GM11168 (cell line): ENCODE data around the gene GNAQ.
"Not testable (repeated sequence)": the region's sequence is repeated elsewhere in the genome, so short reads cannot be mapped to it uniquely, and the experiment has no call there.

Experiments
- in situ Hi-C: fragments of 300-500 bp; cut with MboI; formaldehyde crosslinking; loops from one replicate; pipeline ENCODE4 v1.12.0; 2022; ENCODE audit warnings: low sequenced_read_pairs; ENCODE audit not compliant: unreplicated experiment

Gene GNAQ

DNA sequence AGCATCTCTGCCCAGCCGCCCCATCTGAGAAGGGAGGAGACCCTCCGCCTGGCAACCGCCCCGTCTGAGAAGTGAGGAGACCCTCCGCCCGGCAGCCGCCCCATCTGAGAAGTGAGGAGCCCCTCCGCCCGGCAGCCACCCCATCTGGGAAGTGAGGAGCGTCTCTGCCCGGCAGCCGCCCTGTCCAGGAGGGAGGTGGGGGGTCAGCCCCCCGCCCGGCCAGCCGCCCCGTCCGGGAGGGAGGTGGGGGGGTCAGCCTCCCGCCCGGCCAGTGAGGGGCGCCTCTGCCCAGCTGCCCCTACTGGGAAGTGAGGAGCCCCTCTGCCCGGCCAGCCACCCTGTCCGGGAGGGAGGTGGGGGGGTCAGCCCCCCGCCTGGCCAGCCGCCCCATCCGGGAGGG is 270.7 kb downstream of the GNAQ start:
- in situ Hi-C loops = not testable (repeated sequence)

- in situ Hi-C loops = no loop called here
Measured at GRCh38 chr9:77759391-77759790, 272.2 kb downstream of the GNAQ start.

GRCh38 chr9:77756449-77756848 is 275.2 kb downstream of the GNAQ start:
- in situ Hi-C loops = no loop called here

- in situ Hi-C loops = no loop called here
Measured at GRCh38 chr9:77753180-77753579, 278.4 kb downstream of the GNAQ start.

DNA sequence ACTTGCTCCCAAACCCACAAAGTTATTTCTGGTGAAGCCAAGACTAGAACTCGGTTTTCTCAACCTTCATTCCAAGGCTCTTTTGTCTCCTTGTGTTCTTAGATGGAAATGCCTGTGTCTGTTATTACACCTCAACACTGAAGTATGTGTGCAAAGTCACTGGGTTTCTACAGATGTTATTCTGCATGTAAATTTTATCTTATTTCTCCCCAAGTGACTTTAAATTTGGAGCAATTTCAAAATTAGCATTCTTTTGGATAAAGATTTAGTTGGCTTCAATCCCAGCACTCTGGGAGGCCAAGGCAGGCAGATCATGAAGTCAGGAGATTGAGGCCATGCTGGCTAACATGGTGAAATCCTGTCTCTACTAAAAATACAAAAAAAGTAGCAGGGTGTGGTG is 279.1 kb downstream of the GNAQ start:
- in situ Hi-C loops = no loop called here

GRCh38 chr9:77751341-77752091 is 280.1 kb downstream of the GNAQ start:
- in situ Hi-C loops = no loop called here

- in situ Hi-C loops = no loop called here
Measured at GRCh38 chr9:77750981-77751340, 280.6 kb downstream of the GNAQ start.

DNA sequence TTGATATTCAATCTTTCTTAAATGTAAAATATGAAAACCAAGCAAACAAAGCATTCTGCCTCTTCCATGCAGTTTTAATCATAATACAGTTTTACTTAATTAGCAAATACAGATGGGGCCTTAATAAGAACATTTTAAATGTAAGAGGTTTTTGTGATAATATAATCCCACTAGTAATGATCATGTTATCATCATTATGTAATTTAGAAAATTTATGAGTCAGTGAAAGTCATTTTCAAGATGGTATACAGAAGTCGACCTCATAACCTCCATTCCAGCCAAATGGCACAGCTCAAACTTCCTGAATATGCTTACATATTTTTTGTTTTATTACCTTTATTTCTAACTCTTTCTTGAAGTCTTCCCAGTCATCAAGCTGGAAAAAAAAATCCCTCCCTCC is 281.3 kb downstream of the GNAQ start:
- in situ Hi-C loops = no loop called here

GRCh38 chr9:77748214-77748772 is 283.3 kb downstream of the GNAQ start:
- in situ Hi-C loops = no loop called here

DNA sequence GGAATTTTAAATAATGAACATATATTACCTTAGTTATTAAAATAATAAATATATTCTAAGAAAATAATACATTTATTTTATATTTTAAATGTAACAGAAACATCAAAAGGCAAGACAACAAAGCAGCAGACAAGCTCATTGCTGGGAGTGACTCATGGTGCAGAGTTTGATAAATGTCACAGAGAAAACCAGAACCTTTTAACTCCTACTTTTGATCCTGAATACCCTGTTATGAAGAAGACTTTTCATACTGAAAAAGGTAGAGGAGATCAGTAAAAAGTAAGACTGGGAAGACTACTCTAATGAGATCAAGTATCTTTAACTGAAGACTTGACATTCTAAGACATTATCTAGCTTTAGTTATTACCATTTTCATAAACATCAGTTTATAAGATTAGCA is 284.4 kb downstream of the GNAQ start:
- in situ Hi-C loops = no loop called here

DNA sequence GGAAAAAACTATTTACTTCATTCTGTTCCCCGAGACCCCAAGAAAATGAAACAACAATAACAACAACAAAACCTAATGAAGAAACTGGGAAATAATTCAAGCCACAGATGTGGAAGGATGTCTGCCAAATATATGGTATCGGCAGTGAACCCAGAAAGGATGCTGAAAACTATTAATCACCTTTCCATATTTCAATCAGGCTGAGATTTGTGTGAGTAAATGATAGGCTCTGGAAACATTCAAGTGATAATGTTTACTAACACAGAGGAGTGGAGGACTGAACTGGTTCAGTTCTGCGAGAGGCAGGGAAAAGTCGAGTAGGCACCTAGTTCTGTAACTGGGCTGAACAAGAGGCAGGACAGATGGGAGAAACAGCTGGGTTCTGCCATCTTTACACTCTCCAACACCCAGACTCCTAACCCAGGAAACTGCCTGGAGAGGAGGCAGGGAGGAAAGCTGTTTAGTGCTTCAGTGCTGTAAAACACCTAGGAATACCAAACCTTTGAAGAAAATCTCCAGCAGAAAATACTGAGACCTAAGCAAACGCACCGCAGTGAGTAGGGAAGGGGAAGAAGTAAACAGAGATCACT is 286.7 kb downstream of the GNAQ start:
- in situ Hi-C loops = no loop called here

DNA sequence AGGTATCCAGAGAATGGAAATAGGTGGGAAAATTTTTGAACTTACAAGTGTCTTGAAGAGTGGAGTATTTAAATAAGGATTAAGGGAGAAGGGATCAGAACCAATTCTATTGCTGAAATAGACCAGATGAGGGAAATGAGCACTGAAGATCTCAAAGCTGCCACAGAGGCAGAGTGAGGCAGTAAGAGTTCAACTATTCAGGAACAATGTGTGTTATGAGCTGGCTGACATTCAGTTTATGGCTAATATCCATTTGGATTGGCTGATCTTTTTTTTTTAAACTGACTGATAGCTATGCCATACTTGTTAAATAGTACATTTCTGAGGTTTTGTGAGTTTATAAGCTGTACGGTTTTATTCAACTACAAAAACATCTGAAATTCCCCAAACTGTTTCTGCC is 288.2 kb downstream of the GNAQ start:
- in situ Hi-C loops = no loop called here

- in situ Hi-C loops = no loop called here
Measured at GRCh38 chr9:77738932-77739331, 292.7 kb downstream of the GNAQ start.

- in situ Hi-C loops = no loop called here
Measured at GRCh38 chr9:77735494-77735893, 296.1 kb downstream of the GNAQ start.

- in situ Hi-C loops = no loop called here
Measured at GRCh38 chr9:77731930-77732329, 299.7 kb downstream of the GNAQ start.

GRCh38 chr9:77731008-77731698 is 300.5 kb downstream of the GNAQ start:
- in situ Hi-C loops = no loop called here

DNA sequence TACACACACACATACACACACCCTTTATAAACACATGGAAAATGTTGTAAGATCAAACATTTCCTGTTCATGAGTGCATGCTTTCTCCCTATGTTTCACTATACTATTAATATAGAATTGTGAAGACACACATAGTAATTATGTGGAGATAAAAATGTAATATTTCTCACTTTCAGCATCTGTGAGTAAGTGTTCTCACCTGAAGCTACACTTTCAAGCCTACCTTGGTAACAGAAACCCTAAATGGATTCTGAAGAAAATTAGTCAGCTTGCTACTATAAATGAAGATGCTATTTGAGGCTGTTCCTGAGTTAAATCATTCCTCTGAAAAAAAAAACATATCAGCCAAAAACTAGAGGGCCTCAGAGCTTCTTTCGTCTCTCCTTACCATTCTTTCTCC is 302.4 kb downstream of the GNAQ start:
- in situ Hi-C loops = no loop called here

DNA sequence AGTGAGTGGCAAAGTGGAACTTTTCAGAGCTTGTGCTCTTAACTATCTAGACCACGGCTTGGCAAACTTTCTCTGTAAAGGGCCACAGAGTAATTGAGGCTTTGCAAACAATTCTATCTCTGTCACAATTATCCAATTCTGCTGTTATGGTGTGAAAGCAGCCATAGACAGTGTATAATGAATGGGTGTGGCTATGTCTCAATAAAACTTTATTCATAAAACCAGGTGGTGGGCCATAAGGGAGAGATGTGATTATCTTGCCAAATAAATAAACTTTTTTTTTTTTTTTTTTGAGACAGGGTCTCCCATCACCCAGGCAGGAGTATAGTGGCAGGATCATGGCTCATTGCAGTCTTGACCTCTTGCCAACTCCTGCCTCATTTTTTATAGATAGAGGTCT is 304.8 kb downstream of the GNAQ start:
- in situ Hi-C loops = no loop called here

DNA sequence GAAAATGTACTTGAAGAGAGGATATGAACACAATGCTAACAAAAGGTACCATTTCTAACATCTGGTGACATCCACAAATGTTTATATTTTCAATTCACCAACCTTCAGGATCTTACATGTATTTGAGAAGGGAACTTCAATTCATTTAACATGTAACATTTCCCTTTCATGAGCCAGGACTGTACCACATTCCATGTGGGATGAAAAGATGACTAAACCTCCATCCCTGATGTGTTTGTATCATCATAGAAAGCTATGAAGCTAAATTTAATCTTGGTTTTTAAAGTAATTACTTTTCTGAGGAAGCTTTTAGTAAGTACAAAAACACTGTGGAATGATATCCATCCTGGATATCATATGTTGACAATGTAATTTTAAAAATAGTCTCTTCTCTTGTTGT is 305.3 kb downstream of the GNAQ start:
- in situ Hi-C loops = no loop called here

GRCh38 chr9:77725820-77726219 is 305.8 kb downstream of the GNAQ start:
- in situ Hi-C loops = no loop called here

DNA sequence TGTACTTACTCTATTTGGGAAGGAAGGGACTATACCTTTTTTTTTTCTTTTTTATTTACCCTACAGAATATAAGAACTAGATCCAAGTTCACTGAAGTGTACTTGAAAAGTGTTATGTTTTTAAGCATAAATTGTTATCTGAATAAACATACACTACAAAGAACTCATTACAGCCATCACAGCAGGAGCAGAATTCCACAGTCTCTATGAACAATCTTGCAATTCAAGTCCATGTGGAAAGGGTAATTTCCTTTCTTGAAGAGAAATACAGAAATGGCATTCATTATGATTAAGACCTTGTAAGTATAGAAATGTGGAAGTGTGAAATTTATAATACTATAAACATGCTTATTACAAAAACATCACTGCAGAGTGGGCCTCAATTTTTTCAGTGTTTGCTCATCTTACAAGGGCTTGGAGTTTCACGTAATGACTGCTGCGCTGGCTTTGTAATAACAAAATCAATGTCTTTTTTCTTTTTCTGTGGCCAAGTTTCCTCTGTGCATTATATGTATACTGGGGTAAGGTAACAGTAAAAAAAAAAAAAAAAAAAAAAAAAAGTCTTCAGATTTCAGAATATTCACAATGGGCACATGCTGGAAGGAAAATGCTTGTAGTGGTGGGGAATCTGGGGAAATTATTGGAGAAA is 306.4 kb downstream of the GNAQ start:
- in situ Hi-C loops = no loop called here
